HEK293 (cell line): ENCODE measurements around the gene FDCSP.

Experiments
- CTCF ChIA-PET: fragments of 350-600 bp; formaldehyde crosslinking; extraction: SDS; loops from one replicate; lab custom pipeline; 2021; ENCODE audit warnings: antibody characterized with exemption; lab: Yijun Ruan, JAX
- POLR2A ChIA-PET: fragments of 300-600 bp; formaldehyde crosslinking; extraction: SDS; loops from one replicate; lab custom pipeline; 2020; ENCODE audit warnings: antibody characterized with exemption, inconsistent platforms; lab: Yijun Ruan, JAX
- H3K27ac ChIP-seq: fragments of 200-500 bp; sonication (Bioruptor generic); 2 replicates; pipeline ENCODE4 v1.5.1; 2014; ENCODE audit warnings: low read depth, low read length, control low read depth, inconsistent platforms; ENCODE audit errors: extremely low read depth
- H3K36me3 ChIP-seq, 2 experiments: fragments of 200-500 bp in 1 of 2; sonication (Bioruptor generic) in 1 of 2; 1 replicate in 1 of 2; 2 replicates in 1 of 2; pipeline ENCODE4 v1.5.1; 2014 to 2017; ENCODE audit warnings: inconsistent platforms in 2 of 2, low read length in 2 of 2; ENCODE audit not compliant: control insufficient read depth in 2 of 2, insufficient read depth in 1 of 2
- H3K4me1 ChIP-seq: fragments of 200-500 bp; sonication (Bioruptor generic); 2 replicates; pipeline ENCODE4 v1.5.1; 2014; ENCODE audit warnings: mild to moderate bottlenecking, low read length, inconsistent platforms; ENCODE audit not compliant: control insufficient read depth, insufficient read depth
- H3K4me3 ChIP-seq: 2 replicates; pipeline ENCODE4 v1.5.1; 2011; ENCODE audit warnings: low read depth, mild to moderate bottlenecking, control low read depth, low read length, moderate library complexity
- H3K9me3 ChIP-seq: fragments of 200-500 bp; sonication (Bioruptor generic); 2 replicates; pipeline ENCODE4 v1.5.1; 2014; ENCODE audit warnings: low read depth, low read length, inconsistent platforms; ENCODE audit not compliant: control insufficient read depth, insufficient read depth
- BCL6B ChIP-seq: fragments of 450-650 bp; formaldehyde crosslinking; IDR thresholded peaks from 2 replicates; pipeline ENCODE4 v1.5.1; 2017; ENCODE audit warnings: missing biosample characterization, missing genetic modification characterization
- GFI1B ChIP-seq: fragments of 450-650 bp; formaldehyde crosslinking; IDR thresholded peaks from 2 replicates; pipeline ENCODE4 v1.5.1; 2016; ENCODE audit warnings: missing biosample characterization, missing genetic modification characterization
- HOXD13 ChIP-seq: sonication (generic); formaldehyde crosslinking; IDR thresholded peaks from 2 replicates; pipeline ENCODE4 v1.8.0; 2022; ENCODE audit warnings: missing genetic modification reagents, borderline replicate concordance
- KLF17 ChIP-seq: fragments of 450-650 bp; formaldehyde crosslinking; IDR thresholded peaks from 2 replicates; pipeline ENCODE4 v1.5.1; 2016; ENCODE audit warnings: missing biosample characterization, missing genetic modification characterization
- KLF9 ChIP-seq: fragments of 450-650 bp; formaldehyde crosslinking; IDR thresholded peaks from 2 replicates; pipeline ENCODE4 v1.5.1; 2016; ENCODE audit warnings: missing biosample characterization, missing genetic modification characterization, low read depth
- PRDM1 ChIP-seq: fragments of 450-650 bp; formaldehyde crosslinking; IDR thresholded peaks from 2 replicates; pipeline ENCODE4; 2016; ENCODE audit warnings: missing biosample characterization, missing genetic modification characterization
- TSHZ1 ChIP-seq: fragments of 450-650 bp; formaldehyde crosslinking; IDR thresholded peaks from 2 replicates; pipeline ENCODE4 v1.5.1; 2016; ENCODE audit warnings: missing biosample characterization, missing genetic modification characterization, borderline replicate concordance
- YY1 ChIP-seq: fragments of 450-650 bp; formaldehyde crosslinking; IDR thresholded peaks from 2 replicates; pipeline ENCODE4 v1.5.1; 2018; ENCODE audit warnings: missing biosample characterization, missing genetic modification characterization
- YY2 ChIP-seq: fragments of 450-650 bp; formaldehyde crosslinking; IDR thresholded peaks from 2 replicates; pipeline ENCODE4 v1.5.1; 2016; ENCODE audit warnings: missing biosample characterization, missing genetic modification characterization
- ZFHX2 ChIP-seq: fragments of 450-650 bp; formaldehyde crosslinking; conservative IDR thresholded peaks from 2 replicates; pipeline ENCODE4 v1.5.1; 2016; ENCODE audit warnings: missing biosample characterization, missing genetic modification characterization
- ZNF184 ChIP-seq: fragments of 450-650 bp; IDR thresholded peaks from 2 replicates; pipeline ENCODE4 v1.5.1; 2018; ENCODE audit warnings: missing biosample characterization, mild to moderate bottlenecking, missing genetic modification characterization
- ZNF302 ChIP-seq: fragments of 450-650 bp; formaldehyde crosslinking; IDR thresholded peaks from 2 replicates; pipeline ENCODE4 v1.5.1; 2016; ENCODE audit warnings: missing biosample characterization, missing genetic modification characterization, low read depth
- ZNF324 ChIP-seq: fragments of 450-650 bp; formaldehyde crosslinking; IDR thresholded peaks from 2 replicates; pipeline ENCODE4 v1.5.1; 2016; ENCODE audit warnings: missing biosample characterization, missing genetic modification characterization
- ZNF335 ChIP-seq: fragments of 450-650 bp; formaldehyde crosslinking; conservative IDR thresholded peaks from 2 replicates; pipeline ENCODE4 v1.5.1; 2016; ENCODE audit warnings: missing biosample characterization, missing genetic modification characterization
- ZNF350 ChIP-seq: fragments of 450-650 bp; formaldehyde crosslinking; IDR thresholded peaks from 2 replicates; pipeline ENCODE4 v1.5.0; 2017; ENCODE audit warnings: missing biosample characterization, mild to moderate bottlenecking, missing genetic modification characterization
- ZNF398 ChIP-seq: fragments of 450-650 bp; formaldehyde crosslinking; IDR thresholded peaks from 2 replicates; pipeline ENCODE4 v1.5.1; 2017; ENCODE audit warnings: missing biosample characterization, missing genetic modification characterization
- ZNF416 ChIP-seq: fragments of 450-650 bp; formaldehyde crosslinking; IDR thresholded peaks from 2 replicates; pipeline ENCODE4 v1.5.1; 2016; ENCODE audit warnings: missing biosample characterization, missing genetic modification characterization
- ZNF473 ChIP-seq: fragments of 450-650 bp; formaldehyde crosslinking; IDR thresholded peaks from 2 replicates; pipeline ENCODE4 v1.5.1; 2017; ENCODE audit warnings: missing biosample characterization, missing genetic modification characterization
- ZNF501 ChIP-seq: fragments of 450-650 bp; formaldehyde crosslinking; IDR thresholded peaks from 2 replicates; pipeline ENCODE4 v1.5.1; 2016; ENCODE audit warnings: missing biosample characterization, missing genetic modification characterization
- ZNF510 ChIP-seq: fragments of 450-650 bp; formaldehyde crosslinking; IDR thresholded peaks from 2 replicates; pipeline ENCODE4 v1.5.1; 2018; ENCODE audit warnings: mild to moderate bottlenecking, missing genetic modification characterization, missing biosample characterization; ENCODE audit not compliant: insufficient replicate concordance
- ZNF549 ChIP-seq: fragments of 450-650 bp; IDR thresholded peaks from 2 replicates; pipeline ENCODE4 v1.5.1; 2018; ENCODE audit warnings: missing biosample characterization, missing genetic modification characterization, mild to moderate bottlenecking, inconsistent platforms, moderate library complexity
- ZNF600 ChIP-seq: fragments of 450-650 bp; formaldehyde crosslinking; IDR thresholded peaks from 2 replicates; pipeline ENCODE4 v1.5.1; 2016; ENCODE audit warnings: missing biosample characterization, missing genetic modification characterization
- ZNF623 ChIP-seq: fragments of 450-650 bp; formaldehyde crosslinking; IDR thresholded peaks from 2 replicates; pipeline ENCODE4 v1.5.1; 2016; ENCODE audit warnings: missing biosample characterization, missing genetic modification characterization
- ZNF654 ChIP-seq: fragments of 450-650 bp; formaldehyde crosslinking; IDR thresholded peaks from 2 replicates; pipeline ENCODE4 v1.5.1; 2016; ENCODE audit warnings: low read depth, missing biosample characterization, missing genetic modification characterization
- ZNF747 ChIP-seq: fragments of 450-650 bp; formaldehyde crosslinking; IDR thresholded peaks from 2 replicates; pipeline ENCODE4 v1.5.1; 2016; ENCODE audit warnings: missing biosample characterization, missing genetic modification characterization
- ZNF791 ChIP-seq: fragments of 450-650 bp; formaldehyde crosslinking; IDR thresholded peaks from 2 replicates; pipeline ENCODE4 v1.5.1; 2016; ENCODE audit warnings: missing biosample characterization, missing genetic modification characterization
- ZNF830 ChIP-seq: fragments of 450-650 bp; IDR thresholded peaks from 2 replicates; pipeline ENCODE4 v1.5.0; 2018; ENCODE audit warnings: missing biosample characterization, missing genetic modification characterization, low read depth, mild to moderate bottlenecking, moderate library complexity

Gene FDCSP

GRCh38 chr4:70196857-70197256 lies 29.1 kb upstream of the FDCSP start:
- no peaks in the 10 kb centered on the region for H3K9me3 ChIP-seq
- ChIA-PET POLR2A (no interaction called here), CTCF (no interaction called here)
- no peak overlapping the region for H3K4me3 ChIP-seq
- H3K4me1 ChIP-seq, result no peaks in the 10 kb centered on the region
- no peaks in the 10 kb centered on the region for H3K36me3 ChIP-seq
- H3K27ac ChIP-seq, result no peak overlapping the region
- no peak for TF ChIP-seq ZNF747 (tag by site-specific recombination)
- no peak for TF ChIP-seq ZNF324 (tag by site-specific recombination)
- no peak for TF ChIP-seq ZNF623
- no peak for TF ChIP-seq ZNF549 (tag by site-specific recombination)
- TF ChIP-seq YY1 (tag by site-specific recombination), result no peak

- Histone ChIP-seq H3K27ac (no peak overlapping the region), H3K9me3 (no peaks in the 10 kb centered on the region), H3K36me3 (no peaks in the 10 kb centered on the region), H3K4me1 (no peaks in the 10 kb centered on the region), H3K4me3 (no peak overlapping the region)
- ChIA-PET POLR2A (no interaction called here), CTCF (interaction anchor here (1.8 kb wide), 1 partner anchor 14 kb away, joined by 10 read pairs; no protein-coding TSS in a partner anchor)
- TF ChIP-seq ZNF398 (no peak), ZFHX2 (no peak), GFI1B (tag by site-specific recombination) (no peak), ZNF350 (tag by site-specific recombination) (no peak), ZNF791 (tag by site-specific recombination) (no peak), ZNF184 (tag by site-specific recombination) (no peak)
Observed at GRCh38 chr4:70197842-70198241, 28.1 kb upstream of the FDCSP start.

GRCh38 chr4:70203601-70204000 lies 22.3 kb upstream of the FDCSP start:
- CTCF ChIA-PET, result no interaction called here
- TF ChIP-seq ZNF473 (tag by site-specific recombination), result no peak
- no peak for TF ChIP-seq PRDM1 (tag by site-specific recombination)
- TF ChIP-seq ZNF416 (tag by site-specific recombination), result no peak
- no peak for TF ChIP-seq ZNF302
- no peak for TF ChIP-seq ZNF791 (tag by site-specific recombination)
- no peak for TF ChIP-seq KLF17 (tag by site-specific recombination)
- TF ChIP-seq TSHZ1 (tag by site-specific recombination), result no peak
- no peak for TF ChIP-seq ZNF335 (tag by site-specific recombination)
- no peak for TF ChIP-seq ZNF830 (tag by site-specific recombination)
- no peak for TF ChIP-seq KLF9 (tag by site-specific recombination)
- TF ChIP-seq YY1 (tag by site-specific recombination), result no peak
- no peak for TF ChIP-seq HOXD13
- TF ChIP-seq BCL6B (tag by site-specific recombination), result no peak
- TF ChIP-seq ZNF501, result no peak
- TF ChIP-seq ZNF654 (tag by site-specific recombination), result no peak
- TF ChIP-seq ZNF600, result no peak
- no peak for TF ChIP-seq ZNF510
- TF ChIP-seq YY2 (tag by site-specific recombination), result no peak

More at GRCh38 chr4:70203601-70204000, 22.3 kb upstream of the FDCSP start:
- Histone ChIP-seq H3K4me1 (no peaks in the 10 kb centered on the region), H3K27ac (no peak overlapping the region), H3K36me3 (no peaks in the 10 kb centered on the region), H3K4me3 (no peak overlapping the region), H3K9me3 (no peaks in the 10 kb centered on the region)
- POLR2A ChIA-PET, result no interaction called here
